C4-2B (cell line): ENCODE measurements around the gene PCDH9.
A peak's percentile ranks its signal among the peaks of the same experiment; 100 is the strongest.
"Not testable (repeated sequence)": the region's sequence is repeated elsewhere in the genome, so short reads cannot be mapped to it uniquely, and the experiment has no call there.

Experiments used
- H3K27ac ChIP-seq: fragments of 450-650 bp; 2 replicates; pipeline ENCODE4 v1.5.1; 2017
- ZFX ChIP-seq: fragments of 450-650 bp; IDR thresholded peaks from 2 replicates; pipeline ENCODE4 v1.6.1; 2017
- TF ChIP-seq, protein P1 (sequence below): fragments of 450-650 bp; conservative IDR thresholded peaks from 2 replicates; pipeline ENCODE4 v1.5.1; 2017; ENCODE audit warnings: mild to moderate bottlenecking

The PCDH9 gene

DNA sequence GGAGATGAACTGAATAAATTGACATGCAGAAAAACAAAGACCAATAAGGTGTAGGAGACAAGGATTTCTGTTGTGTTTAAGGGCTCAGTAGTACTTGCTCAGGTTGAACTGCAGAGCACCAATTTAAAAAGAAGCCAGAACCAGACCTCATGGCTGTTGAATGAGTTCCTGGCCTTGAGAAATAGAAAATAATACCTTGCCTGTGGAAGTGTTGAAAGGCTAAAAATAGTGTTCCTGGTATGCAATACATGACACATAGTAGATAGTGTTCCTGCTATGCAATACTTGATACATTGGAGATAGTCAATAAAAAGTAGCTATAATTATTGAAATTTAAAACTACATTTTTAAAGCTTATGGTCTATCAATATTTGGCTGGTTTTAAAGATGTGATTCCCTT, 595.8 kb downstream of the PCDH9 start:
- TF ChIP-seq, protein P1, sequence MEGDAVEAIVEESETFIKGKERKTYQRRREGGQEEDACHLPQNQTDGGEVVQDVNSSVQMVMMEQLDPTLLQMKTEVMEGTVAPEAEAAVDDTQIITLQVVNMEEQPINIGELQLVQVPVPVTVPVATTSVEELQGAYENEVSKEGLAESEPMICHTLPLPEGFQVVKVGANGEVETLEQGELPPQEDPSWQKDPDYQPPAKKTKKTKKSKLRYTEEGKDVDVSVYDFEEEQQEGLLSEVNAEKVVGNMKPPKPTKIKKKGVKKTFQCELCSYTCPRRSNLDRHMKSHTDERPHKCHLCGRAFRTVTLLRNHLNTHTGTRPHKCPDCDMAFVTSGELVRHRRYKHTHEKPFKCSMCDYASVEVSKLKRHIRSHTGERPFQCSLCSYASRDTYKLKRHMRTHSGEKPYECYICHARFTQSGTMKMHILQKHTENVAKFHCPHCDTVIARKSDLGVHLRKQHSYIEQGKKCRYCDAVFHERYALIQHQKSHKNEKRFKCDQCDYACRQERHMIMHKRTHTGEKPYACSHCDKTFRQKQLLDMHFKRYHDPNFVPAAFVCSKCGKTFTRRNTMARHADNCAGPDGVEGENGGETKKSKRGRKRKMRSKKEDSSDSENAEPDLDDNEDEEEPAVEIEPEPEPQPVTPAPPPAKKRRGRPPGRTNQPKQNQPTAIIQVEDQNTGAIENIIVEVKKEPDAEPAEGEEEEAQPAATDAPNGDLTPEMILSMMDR: no peak
- no peak for TF ChIP-seq ZFX
- H3K27ac ChIP-seq: no peak overlapping the region

DNA sequence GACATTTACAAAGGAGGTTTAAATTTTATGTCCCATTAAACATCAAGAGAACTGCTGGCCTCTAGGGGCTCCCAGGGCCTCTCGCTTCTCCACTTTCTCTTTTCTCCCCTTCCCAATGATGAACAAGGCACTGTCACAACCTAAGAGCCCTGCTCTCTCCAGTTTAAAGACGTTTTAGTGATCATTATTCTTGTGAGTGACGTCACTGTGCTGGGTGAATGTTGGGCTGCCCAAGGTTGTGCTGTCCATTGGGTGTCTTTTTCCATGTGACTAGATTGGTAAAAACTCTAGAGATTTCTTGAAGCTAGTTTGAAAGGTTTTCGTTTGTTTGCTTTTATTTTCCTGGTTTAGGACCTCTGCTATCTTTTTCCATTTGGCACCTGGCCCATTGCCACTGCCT, 602.6 kb downstream of the PCDH9 start:
- no peak overlapping the region for H3K27ac ChIP-seq
- TF ChIP-seq ZFX: no peak
- TF ChIP-seq, protein P1: no peak

DNA sequence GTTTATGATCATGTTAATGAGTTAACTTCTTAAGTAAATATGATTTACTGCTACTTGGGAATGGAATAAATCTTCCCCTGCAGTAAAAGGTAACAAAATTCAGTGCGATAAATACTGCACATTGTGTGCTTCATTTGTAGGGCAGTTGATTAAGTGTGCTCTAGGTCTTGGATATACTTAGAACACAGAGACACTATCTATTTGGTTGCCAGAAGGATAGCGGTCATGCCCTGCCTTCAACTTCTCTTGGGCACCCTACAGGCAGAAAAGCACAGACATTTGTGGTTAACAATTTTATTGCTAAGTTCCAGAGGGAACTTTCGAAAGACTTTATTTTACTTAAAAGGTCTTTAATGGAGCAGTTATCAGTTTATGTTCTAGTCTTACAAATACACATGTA, 605.8 kb downstream of the PCDH9 start:
- no peak for TF ChIP-seq ZFX
- TF ChIP-seq, protein P1: no peak
- no peak overlapping the region for H3K27ac ChIP-seq

DNA sequence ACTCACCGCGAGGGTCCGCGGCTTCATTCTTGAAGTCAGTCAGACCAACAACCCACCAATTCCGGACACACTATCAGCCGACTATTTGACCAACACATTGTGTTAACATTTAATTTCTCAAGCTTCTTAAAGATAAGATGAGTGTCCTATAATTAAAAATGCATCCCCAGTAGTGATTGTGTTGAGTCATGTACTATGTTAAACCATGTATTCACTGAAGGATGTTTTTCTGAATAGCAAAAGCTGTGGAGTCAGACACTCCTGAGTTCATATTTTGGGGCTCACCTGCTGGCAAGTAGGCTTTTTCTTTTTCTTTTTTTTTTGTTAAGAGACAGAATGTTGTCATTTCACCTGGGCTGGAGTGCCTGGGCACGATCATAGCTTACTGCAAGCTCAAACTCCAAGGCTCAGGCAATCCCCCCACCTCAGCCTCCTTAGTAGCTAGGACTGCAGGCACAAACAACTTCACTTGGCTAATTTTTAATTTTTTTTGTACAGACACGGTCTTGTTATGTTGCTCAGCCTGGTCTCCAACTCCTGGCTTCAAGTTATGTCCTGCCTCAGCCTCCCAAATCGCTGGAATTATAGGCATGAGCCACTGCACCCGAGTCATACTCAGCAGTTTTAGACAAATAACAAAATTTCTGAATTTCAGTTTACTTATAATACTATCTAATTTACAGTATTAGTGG, 606.9 kb downstream of the PCDH9 start:
- TF ChIP-seq, protein P1: no peak
- TF ChIP-seq ZFX: no peak
- no peak overlapping the region for H3K27ac ChIP-seq

DNA sequence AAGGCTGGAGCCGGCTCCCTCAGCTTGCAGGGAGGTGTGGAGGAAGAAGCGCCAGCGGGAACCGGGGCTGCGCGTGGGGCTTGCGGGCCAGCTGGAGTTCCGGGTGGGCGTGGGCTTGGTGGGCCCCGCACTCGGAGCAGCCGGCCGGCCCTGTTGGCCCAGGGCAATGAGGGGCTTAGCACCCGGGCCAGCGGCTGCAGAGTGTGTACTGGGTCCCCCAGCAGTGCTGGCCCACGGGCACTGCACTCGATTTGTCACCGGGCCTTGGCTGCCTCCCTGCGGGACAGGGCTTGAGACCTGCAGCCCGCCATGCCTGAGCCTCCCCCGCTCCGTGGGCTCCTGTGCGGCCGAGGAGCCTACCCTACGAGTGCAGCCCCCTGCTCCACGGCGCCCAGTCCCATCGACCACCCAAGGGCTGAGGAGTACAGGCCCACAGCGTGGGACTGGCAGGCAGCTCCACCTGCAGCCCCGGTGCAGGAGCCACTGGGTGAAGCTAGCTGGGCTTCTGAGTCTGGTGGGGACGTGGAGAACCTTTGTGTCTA, 608.2 kb downstream of the PCDH9 start:
- not testable (repeated sequence) for H3K27ac ChIP-seq

DNA sequence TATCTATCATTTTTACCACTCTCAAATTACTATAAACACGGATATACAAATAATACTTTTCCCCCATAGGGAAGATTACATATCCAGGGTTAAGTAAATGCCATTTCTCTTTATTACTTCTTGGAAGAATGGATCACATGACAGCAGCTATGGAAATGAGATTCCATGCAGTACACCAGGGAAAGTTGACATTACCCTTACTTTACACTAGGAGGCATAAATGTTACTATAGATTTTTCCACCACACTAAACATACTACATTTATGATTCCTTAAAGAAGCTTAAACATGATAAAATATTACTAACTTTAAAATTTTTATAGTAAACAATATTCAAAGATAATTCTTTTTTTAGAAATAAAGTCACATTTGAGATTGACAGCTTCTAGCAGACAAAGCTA, 611.4 kb downstream of the PCDH9 start:
- TF ChIP-seq ZFX: no peak
- TF ChIP-seq, protein P1: peak; percentile 59
- no peak overlapping the region for H3K27ac ChIP-seq

DNA sequence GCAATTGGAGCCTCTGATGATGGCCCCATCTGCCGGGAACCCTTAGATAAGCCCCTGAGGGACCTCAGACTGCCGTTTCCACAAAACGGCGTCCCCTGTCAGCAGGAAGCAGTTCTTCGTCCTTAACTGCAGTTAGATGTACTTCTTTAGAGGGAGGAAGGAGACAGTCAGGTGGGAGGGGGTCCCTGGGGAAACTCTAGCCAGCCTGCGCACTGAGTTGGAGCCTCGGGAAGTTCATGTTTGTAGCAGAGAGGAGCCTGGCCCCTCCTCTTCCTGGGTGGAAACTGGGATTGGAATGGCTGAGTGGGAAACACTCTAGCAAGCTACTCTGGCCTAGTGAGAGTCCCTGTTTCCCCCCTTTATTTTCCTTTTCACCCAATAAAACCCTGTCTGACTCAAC, 612.4 kb downstream of the PCDH9 start:
- no peak for TF ChIP-seq ZFX
- TF ChIP-seq, protein P1: no peak
- H3K27ac ChIP-seq: no peak overlapping the region

DNA sequence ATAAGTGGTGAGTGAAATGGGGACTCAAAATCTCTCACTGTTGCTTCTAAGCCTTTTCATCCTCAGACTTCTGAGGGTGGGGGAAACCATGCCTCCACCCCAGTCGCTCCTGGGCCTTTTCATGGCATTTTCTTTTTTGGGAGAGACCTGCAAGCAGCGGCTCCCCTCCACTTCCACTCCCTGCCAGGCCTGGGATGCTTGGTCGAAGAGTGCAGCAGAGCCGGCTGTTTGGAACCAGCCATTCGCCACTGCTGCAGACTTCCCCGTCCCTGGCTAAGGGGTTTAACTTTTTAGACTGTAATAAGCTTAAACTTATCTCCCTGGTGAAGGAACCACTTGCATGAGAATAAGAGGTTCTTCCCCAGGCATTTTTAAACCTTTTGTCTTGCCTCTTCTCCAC, 617.2 kb downstream of the PCDH9 start:
- TF ChIP-seq, protein P1: no peak
- TF ChIP-seq ZFX: no peak
- H3K27ac ChIP-seq: no peak overlapping the region
